HepG2 (cell line): Measurements from ENCODE around the gene CRK. TPM values are rescaled to one million over a fixed set of nuclear protein-coding genes. Genes with fewer than 3 reads are reported as not detected.

ENCODE experiments used
- ATAC-seq: fragments of 200-7000 bp; cut with Tn5 transposase; 3 replicates; pipeline ENCODE4 v1.9.1; 2020; ENCODE audit warnings: mild to moderate bottlenecking, moderate library complexity
- BruUV-seq: library from RNA; stranded (reverse); fragments of 400-500 nt; replicated peaks from 2 replicates; lab custom pipeline; 2021; lab: Mats Ljungman, UMichigan
- CTCF ChIA-PET: fragments of 300-600 bp; formaldehyde crosslinking; extraction: SDS; loops from one replicate; lab custom pipeline; 2021; ENCODE audit warnings: low total read pairs, inconsistent platforms, low intra/inter-chr PET ratio; lab: Yijun Ruan, JAX
- POLR2A ChIA-PET: fragments of 350-600 bp; sonication (Branson Sonifier 250); formaldehyde crosslinking; loops from one replicate; lab custom pipeline; 2020; ENCODE audit warnings: antibody characterized with exemption, inconsistent platforms; lab: Yijun Ruan, JAX
- DNase-seq: peaks from one replicate; pipeline ENCODE4 v3.0.0-alpha.2; 2015; ENCODE audit warnings: low spot score
- FAIRE-seq: peaks from 3 replicates; lab custom pipeline; 2011; peaks lifted over from hg19 to GRCh38; lab: Jason Lieb, UNC
- H2AFZ ChIP-seq: one replicate; pipeline ENCODE4 v1.6.1; 2011; ENCODE audit warnings: low read length, inconsistent platforms
- H3K27ac ChIP-seq: fragments of 300-600 bp; 3 replicates; pipeline ENCODE4 v1.8.0; 2011; ENCODE audit warnings: mixed run types, mild to moderate bottlenecking, mixed read lengths, low read length, inconsistent platforms; ENCODE audit not compliant: insufficient read depth; ENCODE audit errors: extremely low read length
- H3K27me3 ChIP-seq, 2 experiments: fragments of 200-600 bp in 1 of 2; 2 replicates in 1 of 2; 3 replicates in 1 of 2; pipeline versions ENCODE4 v1.6.0 to v1.8.0; 2011; ENCODE audit warnings: low read length in 2 of 2, mild to moderate bottlenecking in 2 of 2, moderate library complexity in 2 of 2, inconsistent platforms in 1 of 2; ENCODE audit not compliant: insufficient read depth in 2 of 2, control insufficient read depth in 1 of 2
- H3K36me3 ChIP-seq, 2 experiments: fragments of 200-600 bp in 1 of 2; replicated peaks in 1 of 2; 2 replicates in 1 of 2; 3 replicates in 1 of 2; pipeline versions ENCODE4 v1.5.1 to v1.8.0; 2011; ENCODE audit warnings: low read length in 2 of 2, inconsistent platforms in 1 of 2; ENCODE audit not compliant: insufficient read depth in 2 of 2, control insufficient read depth in 1 of 2
- H3K4me1 ChIP-seq: 2 replicates; pipeline ENCODE4 v1.5.1; 2012; ENCODE audit warnings: low read length, inconsistent platforms; ENCODE audit not compliant: insufficient read depth
- H3K4me2 ChIP-seq: 2 replicates; pipeline ENCODE4 v1.6.0; 2011; ENCODE audit warnings: low read depth, low read length, inconsistent platforms
- H3K4me3 ChIP-seq, 3 experiments: fragments of 200-600 bp in 1 of 3; sonication (generic), shearing (Covaris generic) in 1 of 3; replicated peaks in 1 of 3; 2 replicates each; pipeline ENCODE4 v1.5.1; 2011 to 2016; ENCODE audit warnings: low read length in 3 of 3, inconsistent platforms in 2 of 3, low read depth in 2 of 3, mild to moderate bottlenecking in 2 of 3, control low read depth in 1 of 3, mixed read lengths in 1 of 3; ENCODE audit not compliant: insufficient read depth in 1 of 3
- H3K79me2 ChIP-seq: one replicate; pipeline ENCODE4 v1.6.1; 2011; ENCODE audit warnings: low read length, inconsistent platforms; ENCODE audit not compliant: insufficient read depth
- H3K9ac ChIP-seq: 2 replicates; pipeline ENCODE4 v1.6.0; 2011; ENCODE audit warnings: mild to moderate bottlenecking, low read depth, low read length, inconsistent platforms; ENCODE audit not compliant: insufficient read depth
- H3K9me3 ChIP-seq: 2 replicates; pipeline ENCODE4 v1.5.1; 2012; ENCODE audit warnings: mild to moderate bottlenecking, low read length
- H4K20me1 ChIP-seq: 2 replicates; pipeline ENCODE4 v1.6.0; 2011; ENCODE audit warnings: inconsistent platforms, mild to moderate bottlenecking, low read length, moderate library complexity; ENCODE audit not compliant: insufficient read depth
- HDAC6 ChIP-seq: fragments of 200-600 bp; sonication (generic); IDR thresholded peaks from 2 replicates; pipeline ENCODE4 v1.7.0; 2017; ENCODE audit warnings: mild to moderate bottlenecking, antibody characterized with exemption, low read length, low read depth
- HNF4G ChIP-seq, 2 experiments: sonication (generic) in 1 of 2; formaldehyde crosslinking in 1 of 2; IDR thresholded peaks; 2 replicates each; pipeline versions ENCODE4 v1.4.0 to v1.6.1; 2011 to 2020; ENCODE audit warnings: borderline replicate concordance in 2 of 2, low read depth in 2 of 2, mild to moderate bottlenecking in 2 of 2, low read length in 1 of 2, missing genetic modification reagents in 1 of 2, moderate library complexity in 1 of 2
- HOXA7 ChIP-seq: sonication (generic); formaldehyde crosslinking; IDR thresholded peaks from 2 replicates; pipeline ENCODE4 v1.8.1; 2022; ENCODE audit warnings: mild to moderate bottlenecking, missing genetic modification reagents, moderate library complexity
- ISL2 ChIP-seq: sonication (generic); formaldehyde crosslinking; IDR thresholded peaks from 2 replicates; pipeline ENCODE4 v1.5.0; 2020; ENCODE audit warnings: missing genetic modification reagents
- MXD3 ChIP-seq: IDR thresholded peaks from 2 replicates; pipeline ENCODE4 v1.6.1; 2016; ENCODE audit warnings: mild to moderate bottlenecking, missing biosample characterization, missing genetic modification reagents
- PBX2 ChIP-seq: IDR thresholded peaks from 2 replicates; pipeline ENCODE4 v1.6.1; 2016; ENCODE audit warnings: control low read depth
- RBFOX2 ChIP-seq: fragments of 200-400 bp; formaldehyde crosslinking; IDR thresholded peaks from 2 replicates; pipeline ENCODE4 v1.6.1; 2017; ENCODE audit warnings: low read depth, mild to moderate bottlenecking, low read length
- ZFAT ChIP-seq: sonication (generic); formaldehyde crosslinking; conservative IDR thresholded peaks from 2 replicates; pipeline ENCODE4 v1.8.1; 2023; ENCODE audit warnings: missing genetic modification reagents, inconsistent platforms
- ZNF563 ChIP-seq: sonication (generic); formaldehyde crosslinking; IDR thresholded peaks from 2 replicates; pipeline ENCODE4 v1.8.0; 2022; ENCODE audit warnings: mild to moderate bottlenecking, moderate library complexity, missing genetic modification reagents
- WGBS: methylation state at CpG from one replicate; pipeline ENCODE4 v1.1.6; 2017; ENCODE audit warnings: low lambda C conversion rate; 5-methylcytosine and 5-hydroxymethylcytosine counted together
- in situ Hi-C: cut with HindIII; loops from 2 replicates; pipeline ENCODE4 v1.10.0; 2017; ENCODE audit warnings: low pct_unique_long_range_greater_than_20kb; ENCODE audit not compliant: extremely low pct_ligation_motif_present
- intact Hi-C: fragments of 100-400 bp; cut with micrococcal nuclease; formaldehyde crosslinking; loops from one replicate; pipeline ENCODE4 v1.10.0; 2022; ENCODE audit not compliant: unreplicated experiment
- polyA plus RNA-seq, 8 experiments: library from polyadenylated mRNA; depleted of rRNA in 3 of 8; stranded (reverse) in 7 of 8; unstranded in 1 of 8; fragments of >200 nt; fragmentation: Illumina TruSeq in 4 of 8; extraction: Trizol in 4 of 8; gene quantifications; 2 replicates each; pipeline versions ENCODE4 v1.2.1 to v1.2.3, GENCODE V29; 2011 to 2016; ENCODE audit warnings: low read depth in 4 of 8, missing spikeins in 1 of 8, mixed read lengths in 1 of 8; ENCODE audit not compliant: insufficient read depth in 1 of 8
- total RNA-seq, 5 experiments: library from RNA; depleted of rRNA; stranded (reverse); fragments of >200 nt; fragmentation: Illumina TruSeq; extraction: Trizol; gene quantifications; 2 replicates each; pipeline ENCODE4 v1.2.3, GENCODE V29; 2016; ENCODE audit warnings: low read depth in 1 of 5

Gene CRK
- total and polyA plus RNA-seq, 2 of the 13 experiments (the other 11 are each of a cell fraction or from before 2014, with no cell fraction given), result 47.4 to 54.2 TPM

GRCh38 chr17:1434150-1434549, 21.9 kb downstream of the CRK start:
- BruUV-seq, result no TSS peak
- Histone ChIP-seq H3K27me3 (no peaks in the 10 kb centered on the region), H3K4me2 (no peak overlapping the region), H3K4me3 (no peak overlapping the region), H3K27ac (no peak overlapping the region), H3K36me3 (peaks cover 20 to 50% of the 10 kb centered on the region in 2 experiments; a peak in 4 of 5 replicates), H3K9ac (no peak overlapping the region), H3K4me1 (peaks cover 8% of the 10 kb centered on the region), H3K9me3 (no peaks in the 10 kb centered on the region), H4K20me1 (no peaks in the 10 kb centered on the region), H2AFZ (no peak overlapping the region), H3K79me2 (peaks cover 45% of the 10 kb centered on the region)
- in situ Hi-C loops (no loop called here), intact Hi-C loops (no loop called here)
- CTCF ChIA-PET, result no interaction called here
- TF ChIP-seq HOXA7 (no peak), ZNF563 (no peak), MXD3 (no peak), HNF4G (IDR thresholded peaks at IDR 0.05; ENCODE audit: borderline replicate concordance, low read depth, low read length) (no peak), HNF4G (CRISPR knock-in tag; IDR thresholded peaks at IDR 0.05; ENCODE audit: borderline replicate concordance, low read depth) (no peak), PBX2 (CRISPR knock-in tag) (no peak), ZFAT (CRISPR knock-in tag) (no peak), RBFOX2 (no peak), ISL2 (CRISPR knock-in tag) (no peak), HDAC6 (no peak)
- ATAC-seq (no peak), DNase-seq (no peak), FAIRE-seq (no peak)
- WGBS, result 100% methylated on average over 3 of the region's 3 CpGs
- POLR2A ChIA-PET, result no interaction called here
